ENCODE data around the gene NFILZ.

GRCh38 chr19:8600816-8601215, 29.6 kb upstream of the NFILZ start:
- TF ChIP-seq SNAI2 (CRISPR knock-in tag; IDR thresholded peaks at IDR 0.05), result no peak
- no peak for TF ChIP-seq OSR1 (CRISPR knock-in tag; IDR thresholded peaks at IDR 0.05)
- no peak for TF ChIP-seq ZNF8 (CRISPR knock-in tag; IDR thresholded peaks at IDR 0.05)
- TF ChIP-seq TCF4 (CRISPR knock-in tag; IDR thresholded peaks at IDR 0.05; ENCODE audit: borderline replicate concordance), result no peak
- TF ChIP-seq, protein P1, sequence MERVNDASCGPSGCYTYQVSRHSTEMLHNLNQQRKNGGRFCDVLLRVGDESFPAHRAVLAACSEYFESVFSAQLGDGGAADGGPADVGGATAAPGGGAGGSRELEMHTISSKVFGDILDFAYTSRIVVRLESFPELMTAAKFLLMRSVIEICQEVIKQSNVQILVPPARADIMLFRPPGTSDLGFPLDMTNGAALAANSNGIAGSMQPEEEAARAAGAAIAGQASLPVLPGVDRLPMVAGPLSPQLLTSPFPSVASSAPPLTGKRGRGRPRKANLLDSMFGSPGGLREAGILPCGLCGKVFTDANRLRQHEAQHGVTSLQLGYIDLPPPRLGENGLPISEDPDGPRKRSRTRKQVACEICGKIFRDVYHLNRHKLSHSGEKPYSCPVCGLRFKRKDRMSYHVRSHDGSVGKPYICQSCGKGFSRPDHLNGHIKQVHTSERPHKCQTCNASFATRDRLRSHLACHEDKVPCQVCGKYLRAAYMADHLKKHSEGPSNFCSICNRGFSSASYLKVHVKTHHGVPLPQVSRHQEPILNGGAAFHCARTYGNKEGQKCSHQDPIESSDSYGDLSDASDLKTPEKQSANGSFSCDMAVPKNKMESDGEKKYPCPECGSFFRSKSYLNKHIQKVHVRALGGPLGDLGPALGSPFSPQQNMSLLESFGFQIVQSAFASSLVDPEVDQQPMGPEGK (CRISPR knock-in tag; IDR thresholded peaks at IDR 0.05; ENCODE audit: borderline replicate concordance), result no peak
- no peak for TF ChIP-seq RARB (CRISPR knock-in tag; IDR thresholded peaks at IDR 0.05)
- TF ChIP-seq ESRRG (CRISPR knock-in tag; IDR thresholded peaks at IDR 0.05), result no peak
- no peak for TF ChIP-seq GLIS3 (CRISPR knock-in tag; IDR thresholded peaks at IDR 0.05)
- no peak for TF ChIP-seq ISL1 (CRISPR knock-in tag; IDR thresholded peaks at IDR 0.05)
- TF ChIP-seq, protein P2, sequence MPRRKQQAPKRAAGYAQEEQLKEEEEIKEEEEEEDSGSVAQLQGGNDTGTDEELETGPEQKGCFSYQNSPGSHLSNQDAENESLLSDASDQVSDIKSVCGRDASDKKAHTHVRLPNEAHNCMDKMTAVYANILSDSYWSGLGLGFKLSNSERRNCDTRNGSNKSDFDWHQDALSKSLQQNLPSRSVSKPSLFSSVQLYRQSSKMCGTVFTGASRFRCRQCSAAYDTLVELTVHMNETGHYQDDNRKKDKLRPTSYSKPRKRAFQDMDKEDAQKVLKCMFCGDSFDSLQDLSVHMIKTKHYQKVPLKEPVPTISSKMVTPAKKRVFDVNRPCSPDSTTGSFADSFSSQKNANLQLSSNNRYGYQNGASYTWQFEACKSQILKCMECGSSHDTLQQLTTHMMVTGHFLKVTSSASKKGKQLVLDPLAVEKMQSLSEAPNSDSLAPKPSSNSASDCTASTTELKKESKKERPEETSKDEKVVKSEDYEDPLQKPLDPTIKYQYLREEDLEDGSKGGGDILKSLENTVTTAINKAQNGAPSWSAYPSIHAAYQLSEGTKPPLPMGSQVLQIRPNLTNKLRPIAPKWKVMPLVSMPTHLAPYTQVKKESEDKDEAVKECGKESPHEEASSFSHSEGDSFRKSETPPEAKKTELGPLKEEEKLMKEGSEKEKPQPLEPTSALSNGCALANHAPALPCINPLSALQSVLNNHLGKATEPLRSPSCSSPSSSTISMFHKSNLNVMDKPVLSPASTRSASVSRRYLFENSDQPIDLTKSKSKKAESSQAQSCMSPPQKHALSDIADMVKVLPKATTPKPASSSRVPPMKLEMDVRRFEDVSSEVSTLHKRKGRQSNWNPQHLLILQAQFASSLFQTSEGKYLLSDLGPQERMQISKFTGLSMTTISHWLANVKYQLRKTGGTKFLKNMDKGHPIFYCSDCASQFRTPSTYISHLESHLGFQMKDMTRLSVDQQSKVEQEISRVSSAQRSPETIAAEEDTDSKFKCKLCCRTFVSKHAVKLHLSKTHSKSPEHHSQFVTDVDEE (CRISPR knock-in tag; IDR thresholded peaks at IDR 0.05), result no peak
- no peak for TF ChIP-seq CSRNP3 (CRISPR knock-in tag; IDR thresholded peaks at IDR 0.05)
